GM19025 (cell line): Measurements from ENCODE around the gene RAPGEF3.

Source experiments
- ATAC-seq: cut with Tn5 transposase; IDR thresholded peaks from one replicate; pipeline ENCODE4 v1.9.1; 2021; ENCODE audit warnings: mild to moderate bottlenecking, low read depth, moderate library complexity; ENCODE audit not compliant: unreplicated experiment

Gene RAPGEF3

GRCh38 chr12:47758834-47759690, at the start of gene RAPGEF3:
Gene RAPGEF3, minus strand, starts transcription at chr12:47758880. Its CDS starts 324 bp downstream, at chr12:47758556.
- ATAC-seq, result peak; percentile 42

- peak; percentile 44 for ATAC-seq
Measured at GRCh38 chr12:47808050-47808449, 49.4 kb upstream of the RAPGEF3 start.

GRCh38 chr12:47807338-47807737, 48.7 kb upstream of the RAPGEF3 start:
- no peak for ATAC-seq

GRCh38 chr12:47805417-47805816, 46.7 kb upstream of the RAPGEF3 start:
- ATAC-seq, result no peak

- no peak for ATAC-seq
Measured at GRCh38 chr12:47804171-47804570, 45.5 kb upstream of the RAPGEF3 start.

GRCh38 chr12:47803191-47803875, 44.7 kb upstream of the RAPGEF3 start:
- ATAC-seq, result no peak

GRCh38 chr12:47802312-47802711, 43.6 kb upstream of the RAPGEF3 start:
- ATAC-seq, result no peak

- no peak for ATAC-seq
Measured at GRCh38 chr12:47801904-47802246, 43.2 kb upstream of the RAPGEF3 start.

GRCh38 chr12:47801170-47801903, 42.7 kb upstream of the RAPGEF3 start:
- ATAC-seq, result no peak

GRCh38 chr12:47800582-47800981, 41.9 kb upstream of the RAPGEF3 start:
- ATAC-seq, result no peak

- no peak for ATAC-seq
Measured at GRCh38 chr12:47799357-47799955, 40.8 kb upstream of the RAPGEF3 start.

GRCh38 chr12:47798382-47798948, 39.8 kb upstream of the RAPGEF3 start:
- no peak for ATAC-seq

GRCh38 chr12:47797441-47797840, 38.8 kb upstream of the RAPGEF3 start:
- no peak for ATAC-seq

- ATAC-seq, result no peak
Measured at GRCh38 chr12:47795814-47796411, 37.2 kb upstream of the RAPGEF3 start.

GRCh38 chr12:47795121-47795813, 36.6 kb upstream of the RAPGEF3 start:
- no peak for ATAC-seq

GRCh38 chr12:47794679-47795078, 36.0 kb upstream of the RAPGEF3 start:
- ATAC-seq, result no peak

- no peak for ATAC-seq
Measured at GRCh38 chr12:47793015-47793681, 34.5 kb upstream of the RAPGEF3 start.

GRCh38 chr12:47791874-47792273, 33.2 kb upstream of the RAPGEF3 start:
- ATAC-seq, result no peak

GRCh38 chr12:47791351-47791746, 32.7 kb upstream of the RAPGEF3 start:
- ATAC-seq, result no peak
